K562 (cell line): ENCODE measurements around the gene MAP1S.

Source experiments
- CBX5 ChIP-seq: IDR thresholded peaks from 2 replicates; pipeline ENCODE4 v1.6.1; 2014; ENCODE audit warnings: low read depth, borderline replicate concordance
- HDGF ChIP-seq: fragments of 450-650 bp; IDR thresholded peaks from 2 replicates; pipeline ENCODE4 v1.6.1; 2016
- NFXL1 ChIP-seq: fragments of 450-650 bp; formaldehyde crosslinking; IDR thresholded peaks from 2 replicates; pipeline ENCODE4 v1.4.0; 2021; ENCODE audit warnings: mild to moderate bottlenecking
- ZNF444 ChIP-seq: fragments of 250-450 bp; sonication (Bioruptor Pico); IDR thresholded peaks from 2 replicates; pipeline ENCODE4 v1.4.0; 2020; ENCODE audit warnings: mild to moderate bottlenecking, moderate library complexity
- TF ChIP-seq, protein P1 (sequence below): sonication (generic); formaldehyde crosslinking; IDR thresholded peaks from 2 replicates; pipeline ENCODE4 v1.8.0; 2022; ENCODE audit warnings: mild to moderate bottlenecking, low read depth, missing genetic modification reagents
- TF ChIP-seq, protein P2 (sequence below): fragments of 250-450 bp; sonication (Bioruptor Pico); IDR thresholded peaks from 2 replicates; pipeline ENCODE4 v1.5.0; 2021; ENCODE audit warnings: mild to moderate bottlenecking, moderate library complexity
- TF ChIP-seq, protein P3 (sequence below): sonication (generic); formaldehyde crosslinking; IDR thresholded peaks from 2 replicates; pipeline ENCODE4 v1.9.0; 2022; ENCODE audit warnings: mild to moderate bottlenecking, missing genetic modification reagents
- TF ChIP-seq, protein P4 (sequence below), 3 experiments: IDR thresholded peaks in 2 of 3; conservative IDR thresholded peaks in 1 of 3; 2 replicates each; pipeline ENCODE4 v1.5.1; 2011 to 2012; ENCODE audit warnings: low read length in 3 of 3, mild to moderate bottlenecking in 3 of 3, control low read depth in 2 of 3, improper control_type of control experiment in 1 of 3, inconsistent platforms in 1 of 3, low read depth in 1 of 3, mixed read lengths in 1 of 3, moderate library complexity in 1 of 3; ENCODE audit not compliant: insufficient read depth in 2 of 3
- TF ChIP-seq, protein P5 (sequence below): fragments of 450-650 bp; IDR thresholded peaks from 2 replicates; pipeline ENCODE4 v1.6.1; 2017; ENCODE audit warnings: antibody characterized with exemption, mild to moderate bottlenecking

DNA sequence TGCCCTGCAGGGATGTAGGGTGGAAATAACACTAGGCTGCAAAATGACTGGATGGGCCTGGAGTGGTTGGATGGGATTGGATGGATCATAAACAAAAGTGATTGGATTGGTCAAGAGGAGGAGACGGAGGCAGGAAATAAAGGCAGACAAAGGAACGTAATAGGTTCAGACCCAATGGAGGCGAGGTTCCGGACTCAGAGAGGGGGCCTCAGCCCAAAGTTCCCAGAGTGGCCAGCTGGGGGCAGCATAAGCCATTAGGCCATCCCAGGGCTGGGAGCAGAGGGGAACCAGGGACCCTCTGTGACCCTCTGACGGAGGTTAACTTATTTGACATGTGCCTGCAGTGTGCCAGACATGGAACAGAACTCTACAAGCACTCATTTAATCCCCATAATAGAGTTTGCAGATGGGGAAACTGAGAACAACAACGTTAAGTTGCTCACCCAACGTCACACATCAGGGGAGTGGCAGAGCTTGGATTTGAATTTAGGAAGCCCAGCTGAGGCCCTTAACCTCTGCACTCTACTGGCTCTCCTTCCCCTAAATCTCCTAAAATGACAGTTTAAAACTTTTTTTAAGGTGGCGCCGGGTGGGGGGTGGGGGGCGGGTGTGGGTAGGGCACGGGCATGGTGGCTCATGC, 15.3 kb upstream of the MAP1S start:
- TF ChIP-seq, protein P1, sequence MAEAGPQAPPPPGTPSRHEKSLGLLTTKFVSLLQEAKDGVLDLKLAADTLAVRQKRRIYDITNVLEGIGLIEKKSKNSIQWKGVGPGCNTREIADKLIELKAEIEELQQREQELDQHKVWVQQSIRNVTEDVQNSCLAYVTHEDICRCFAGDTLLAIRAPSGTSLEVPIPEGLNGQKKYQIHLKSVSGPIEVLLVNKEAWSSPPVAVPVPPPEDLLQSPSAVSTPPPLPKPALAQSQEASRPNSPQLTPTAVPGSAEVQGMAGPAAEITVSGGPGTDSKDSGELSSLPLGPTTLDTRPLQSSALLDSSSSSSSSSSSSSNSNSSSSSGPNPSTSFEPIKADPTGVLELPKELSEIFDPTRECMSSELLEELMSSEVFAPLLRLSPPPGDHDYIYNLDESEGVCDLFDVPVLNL (CRISPR knock-in tag) = no peak
- no peak for TF ChIP-seq ZNF444 (CRISPR knock-in tag)
- TF ChIP-seq CBX5 = no peak
- TF ChIP-seq, protein P2, sequence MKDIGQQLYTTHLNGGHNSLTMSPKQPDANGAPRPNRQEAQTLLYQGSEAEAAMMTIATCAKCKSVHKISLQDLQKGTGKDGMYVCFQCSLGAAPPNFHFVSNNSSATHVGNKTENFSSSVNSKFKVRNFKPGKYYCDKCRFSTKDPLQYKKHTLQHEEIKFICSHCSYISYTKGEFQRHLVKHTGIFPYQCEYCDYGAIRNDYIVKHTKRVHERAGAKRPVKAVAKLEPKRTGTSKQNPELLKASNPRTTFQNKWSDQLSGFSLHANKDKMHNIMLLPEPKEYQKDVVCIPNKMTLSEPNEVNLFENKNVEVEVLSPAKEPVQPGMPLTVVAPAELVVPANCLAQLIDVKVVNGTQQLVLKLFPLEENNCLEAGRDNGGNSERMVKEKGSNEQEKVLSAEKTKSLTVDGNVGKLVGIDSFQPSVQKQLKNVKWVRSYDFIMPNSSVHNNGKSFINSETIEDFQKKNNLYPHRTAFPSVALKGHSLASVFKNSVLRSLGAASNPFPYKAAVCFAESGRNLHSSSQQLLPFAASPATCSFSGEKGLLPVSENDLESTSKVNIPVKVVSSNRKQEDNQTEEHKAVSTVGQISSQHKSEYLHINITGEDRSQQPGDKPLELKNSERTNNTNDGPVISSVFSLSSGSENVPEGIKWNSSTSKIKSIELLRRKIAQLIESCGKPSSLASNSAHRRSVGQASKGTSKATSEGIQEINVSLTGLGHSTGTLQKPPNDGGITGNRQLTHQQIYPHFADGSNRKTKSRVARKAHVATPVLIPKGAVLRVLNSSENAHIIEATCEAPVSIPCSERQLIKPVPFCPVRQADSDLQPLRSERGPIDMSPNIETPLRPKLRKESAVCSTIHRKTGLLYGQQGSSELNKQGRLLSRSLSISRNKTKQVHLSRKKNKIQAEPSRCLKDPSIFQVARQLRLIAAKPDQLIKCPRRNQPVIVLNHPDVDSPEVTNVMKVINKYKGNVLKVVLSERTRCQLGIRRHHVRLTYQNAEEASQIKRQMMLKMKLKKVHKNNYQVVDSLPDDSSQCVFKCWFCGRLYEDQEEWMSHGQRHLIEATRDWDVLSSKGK (CRISPR knock-in tag) = no peak
- no peak for TF ChIP-seq HDGF
- TF ChIP-seq, protein P3, sequence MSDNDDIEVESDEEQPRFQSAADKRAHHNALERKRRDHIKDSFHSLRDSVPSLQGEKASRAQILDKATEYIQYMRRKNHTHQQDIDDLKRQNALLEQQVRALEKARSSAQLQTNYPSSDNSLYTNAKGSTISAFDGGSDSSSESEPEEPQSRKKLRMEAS = no peak
- TF ChIP-seq, protein P4, sequence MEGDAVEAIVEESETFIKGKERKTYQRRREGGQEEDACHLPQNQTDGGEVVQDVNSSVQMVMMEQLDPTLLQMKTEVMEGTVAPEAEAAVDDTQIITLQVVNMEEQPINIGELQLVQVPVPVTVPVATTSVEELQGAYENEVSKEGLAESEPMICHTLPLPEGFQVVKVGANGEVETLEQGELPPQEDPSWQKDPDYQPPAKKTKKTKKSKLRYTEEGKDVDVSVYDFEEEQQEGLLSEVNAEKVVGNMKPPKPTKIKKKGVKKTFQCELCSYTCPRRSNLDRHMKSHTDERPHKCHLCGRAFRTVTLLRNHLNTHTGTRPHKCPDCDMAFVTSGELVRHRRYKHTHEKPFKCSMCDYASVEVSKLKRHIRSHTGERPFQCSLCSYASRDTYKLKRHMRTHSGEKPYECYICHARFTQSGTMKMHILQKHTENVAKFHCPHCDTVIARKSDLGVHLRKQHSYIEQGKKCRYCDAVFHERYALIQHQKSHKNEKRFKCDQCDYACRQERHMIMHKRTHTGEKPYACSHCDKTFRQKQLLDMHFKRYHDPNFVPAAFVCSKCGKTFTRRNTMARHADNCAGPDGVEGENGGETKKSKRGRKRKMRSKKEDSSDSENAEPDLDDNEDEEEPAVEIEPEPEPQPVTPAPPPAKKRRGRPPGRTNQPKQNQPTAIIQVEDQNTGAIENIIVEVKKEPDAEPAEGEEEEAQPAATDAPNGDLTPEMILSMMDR (IDR thresholded peaks at IDR 0.05 in 2 of 3, conservative IDR thresholded peaks at IDR 0.05 in 1 of 3; ENCODE audit: insufficient read depth in 2 of 3, low read depth in 1 of 3, low read length in 3 of 3) = peak; percentile 86 to 95 (median 87)
- no peak for TF ChIP-seq NFXL1 (CRISPR knock-in tag)
- TF ChIP-seq, protein P5, sequence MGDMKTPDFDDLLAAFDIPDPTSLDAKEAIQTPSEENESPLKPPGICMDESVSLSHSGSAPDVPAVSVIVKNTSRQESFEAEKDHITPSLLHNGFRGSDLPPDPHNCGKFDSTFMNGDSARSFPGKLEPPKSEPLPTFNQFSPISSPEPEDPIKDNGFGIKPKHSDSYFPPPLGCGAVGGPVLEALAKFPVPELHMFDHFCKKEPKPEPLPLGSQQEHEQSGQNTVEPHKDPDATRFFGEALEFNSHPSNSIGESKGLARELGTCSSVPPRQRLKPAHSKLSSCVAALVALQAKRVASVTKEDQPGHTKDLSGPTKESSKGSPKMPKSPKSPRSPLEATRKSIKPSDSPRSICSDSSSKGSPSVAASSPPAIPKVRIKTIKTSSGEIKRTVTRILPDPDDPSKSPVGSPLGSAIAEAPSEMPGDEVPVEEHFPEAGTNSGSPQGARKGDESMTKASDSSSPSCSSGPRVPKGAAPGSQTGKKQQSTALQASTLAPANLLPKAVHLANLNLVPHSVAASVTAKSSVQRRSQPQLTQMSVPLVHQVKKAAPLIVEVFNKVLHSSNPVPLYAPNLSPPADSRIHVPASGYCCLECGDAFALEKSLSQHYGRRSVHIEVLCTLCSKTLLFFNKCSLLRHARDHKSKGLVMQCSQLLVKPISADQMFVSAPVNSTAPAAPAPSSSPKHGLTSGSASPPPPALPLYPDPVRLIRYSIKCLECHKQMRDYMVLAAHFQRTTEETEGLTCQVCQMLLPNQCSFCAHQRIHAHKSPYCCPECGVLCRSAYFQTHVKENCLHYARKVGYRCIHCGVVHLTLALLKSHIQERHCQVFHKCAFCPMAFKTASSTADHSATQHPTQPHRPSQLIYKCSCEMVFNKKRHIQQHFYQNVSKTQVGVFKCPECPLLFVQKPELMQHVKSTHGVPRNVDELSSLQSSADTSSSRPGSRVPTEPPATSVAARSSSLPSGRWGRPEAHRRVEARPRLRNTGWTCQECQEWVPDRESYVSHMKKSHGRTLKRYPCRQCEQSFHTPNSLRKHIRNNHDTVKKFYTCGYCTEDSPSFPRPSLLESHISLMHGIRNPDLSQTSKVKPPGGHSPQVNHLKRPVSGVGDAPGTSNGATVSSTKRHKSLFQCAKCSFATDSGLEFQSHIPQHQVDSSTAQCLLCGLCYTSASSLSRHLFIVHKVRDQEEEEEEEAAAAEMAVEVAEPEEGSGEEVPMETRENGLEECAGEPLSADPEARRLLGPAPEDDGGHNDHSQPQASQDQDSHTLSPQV = no peak
